SU-DHL-6 (cell line): ENCODE results near the gene TMIE.

ENCODE experiments used
- EZH2phosphoT487 ChIP-seq: fragments of 200-600 bp; sonication (generic), shearing (Covaris generic); conservative IDR thresholded peaks from 2 replicates; pipeline ENCODE4 v1.6.1; 2018; ENCODE audit warnings: mild to moderate bottlenecking, antibody characterized with exemption, low read length, moderate library complexity, mixed read lengths
- TF ChIP-seq, protein P1 (sequence below): fragments of 200-600 bp; sonication (generic); IDR thresholded peaks from one replicate; pipeline ENCODE4 v1.5.1; 2017; ENCODE audit warnings: antibody characterized with exemption, mild to moderate bottlenecking, low read length, moderate library complexity; ENCODE audit not compliant: insufficient read depth, poor library complexity, severe bottlenecking

DNA sequence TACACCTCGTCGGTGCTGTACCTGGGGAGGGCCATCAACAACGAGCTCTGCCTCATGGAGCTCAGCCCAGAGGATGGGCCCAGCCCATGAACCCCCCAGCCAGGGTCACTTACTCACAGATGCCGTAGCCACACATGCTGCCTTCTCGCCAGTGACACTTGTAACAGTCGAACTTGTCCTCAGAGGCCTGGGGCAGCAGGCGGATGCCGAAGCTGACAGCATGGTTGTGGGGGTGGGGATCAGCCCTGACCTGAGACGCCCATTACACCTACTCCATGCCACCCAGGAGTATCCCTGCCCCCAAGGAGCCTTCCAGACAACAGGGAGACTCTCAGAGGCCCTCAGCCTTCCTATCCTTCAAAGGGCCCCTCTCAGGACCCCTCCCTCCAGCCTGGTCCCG lies 19.8 kb upstream of the TMIE start:
- TF ChIP-seq, protein P1, sequence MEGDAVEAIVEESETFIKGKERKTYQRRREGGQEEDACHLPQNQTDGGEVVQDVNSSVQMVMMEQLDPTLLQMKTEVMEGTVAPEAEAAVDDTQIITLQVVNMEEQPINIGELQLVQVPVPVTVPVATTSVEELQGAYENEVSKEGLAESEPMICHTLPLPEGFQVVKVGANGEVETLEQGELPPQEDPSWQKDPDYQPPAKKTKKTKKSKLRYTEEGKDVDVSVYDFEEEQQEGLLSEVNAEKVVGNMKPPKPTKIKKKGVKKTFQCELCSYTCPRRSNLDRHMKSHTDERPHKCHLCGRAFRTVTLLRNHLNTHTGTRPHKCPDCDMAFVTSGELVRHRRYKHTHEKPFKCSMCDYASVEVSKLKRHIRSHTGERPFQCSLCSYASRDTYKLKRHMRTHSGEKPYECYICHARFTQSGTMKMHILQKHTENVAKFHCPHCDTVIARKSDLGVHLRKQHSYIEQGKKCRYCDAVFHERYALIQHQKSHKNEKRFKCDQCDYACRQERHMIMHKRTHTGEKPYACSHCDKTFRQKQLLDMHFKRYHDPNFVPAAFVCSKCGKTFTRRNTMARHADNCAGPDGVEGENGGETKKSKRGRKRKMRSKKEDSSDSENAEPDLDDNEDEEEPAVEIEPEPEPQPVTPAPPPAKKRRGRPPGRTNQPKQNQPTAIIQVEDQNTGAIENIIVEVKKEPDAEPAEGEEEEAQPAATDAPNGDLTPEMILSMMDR = no peak
- TF ChIP-seq EZH2phosphoT487 = no peak
